HAP-1 (cell line): Measurements from ENCODE around the gene ACBD4.

Experiments
- DNase-seq, 2 experiments: peaks; one replicate each; pipeline ENCODE4 v3.0.0-alpha.2; 2016 to 2020; ENCODE audit warnings: low spot score in 2 of 2
- H3K27me3 ChIP-seq: fragments of 250-450 bp; sonication (Bioruptor Pico); 2 replicates; pipeline ENCODE4 v1.5.1; 2020; ENCODE audit warnings: low read depth, mild to moderate bottlenecking, moderate library complexity
- H3K36me3 ChIP-seq: fragments of 250-450 bp; sonication (Bioruptor Pico); replicated peaks from 2 replicates; pipeline ENCODE4 v1.5.1; 2020; ENCODE audit warnings: mild to moderate bottlenecking
- H3K4me1 ChIP-seq: fragments of 250-450 bp; sonication (Bioruptor Pico); 2 replicates; pipeline ENCODE4 v1.5.1; 2020; ENCODE audit warnings: mild to moderate bottlenecking
- H3K4me3 ChIP-seq: fragments of 250-450 bp; sonication (Bioruptor Pico); 2 replicates; pipeline ENCODE4 v1.5.1; 2020; ENCODE audit warnings: mild to moderate bottlenecking, moderate library complexity
- H3K9me3 ChIP-seq: fragments of 250-450 bp; sonication (Bioruptor Pico); 2 replicates; pipeline ENCODE4 v1.5.1; 2020; ENCODE audit warnings: mild to moderate bottlenecking, moderate library complexity
- in situ Hi-C: fragments of 300-500 bp; cut with MboI; formaldehyde crosslinking; loops from 3 replicates; pipeline ENCODE4 v1.14.3; 2020; ENCODE audit warnings: low sequenced_read_pairs, inconsistent platforms, mixed read lengths

The ACBD4 gene

DNA sequence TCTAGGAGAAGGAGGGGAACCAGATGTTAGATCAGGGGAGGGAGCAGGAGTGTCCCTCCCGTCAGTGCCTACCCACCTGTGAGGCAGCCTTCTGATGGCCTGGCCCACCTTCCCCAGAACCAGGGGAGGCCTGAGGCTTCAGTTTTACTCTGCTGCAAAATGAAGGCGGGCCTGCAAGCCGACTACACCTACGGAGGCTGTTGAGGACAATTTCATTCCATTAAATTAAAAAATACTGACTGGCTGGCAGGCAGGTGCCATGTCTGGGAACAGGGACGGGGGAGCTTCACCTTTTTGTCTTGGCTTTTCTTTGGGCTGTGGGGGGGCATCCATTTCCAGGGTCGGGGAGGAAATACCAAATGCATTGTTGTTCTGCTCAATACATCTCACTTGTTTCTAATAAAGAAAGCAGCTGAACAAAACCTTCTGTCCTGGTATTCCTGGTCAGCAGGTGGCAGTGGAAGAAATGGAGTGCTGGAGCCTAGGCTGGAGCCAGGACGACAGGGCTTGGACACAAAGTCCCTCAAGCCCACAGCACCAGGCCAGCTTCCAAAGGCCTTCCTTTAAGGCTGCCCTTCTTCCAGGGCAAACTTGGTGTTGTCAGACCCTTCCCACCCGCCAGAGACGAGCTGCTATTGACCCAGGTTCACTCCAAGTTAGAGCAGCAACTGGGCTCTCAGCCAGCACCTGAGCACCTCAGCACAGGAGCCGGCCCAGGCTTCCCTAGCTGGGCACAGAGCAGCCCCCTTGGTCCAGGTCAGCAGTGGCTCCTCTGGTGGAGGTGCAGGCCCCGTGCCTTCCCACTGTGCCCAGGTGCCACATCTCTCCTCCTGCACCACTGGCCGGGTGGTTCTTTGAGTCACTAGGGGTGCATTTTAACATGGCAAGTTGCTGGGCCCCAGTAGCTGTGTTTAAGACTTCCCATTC is 26.6 kb upstream of the ACBD4 start:
- no peaks in the 10 kb centered on the region for H3K27me3 ChIP-seq
- no peaks in the 10 kb centered on the region for H3K4me1 ChIP-seq
- peaks cover 50% of the 10 kb centered on the region for H3K36me3 ChIP-seq
- H3K4me3 ChIP-seq = no peak overlapping the region
- in situ Hi-C loops = no loop called here
- no peak for DNase-seq
- H3K9me3 ChIP-seq = no peaks in the 10 kb centered on the region

DNA sequence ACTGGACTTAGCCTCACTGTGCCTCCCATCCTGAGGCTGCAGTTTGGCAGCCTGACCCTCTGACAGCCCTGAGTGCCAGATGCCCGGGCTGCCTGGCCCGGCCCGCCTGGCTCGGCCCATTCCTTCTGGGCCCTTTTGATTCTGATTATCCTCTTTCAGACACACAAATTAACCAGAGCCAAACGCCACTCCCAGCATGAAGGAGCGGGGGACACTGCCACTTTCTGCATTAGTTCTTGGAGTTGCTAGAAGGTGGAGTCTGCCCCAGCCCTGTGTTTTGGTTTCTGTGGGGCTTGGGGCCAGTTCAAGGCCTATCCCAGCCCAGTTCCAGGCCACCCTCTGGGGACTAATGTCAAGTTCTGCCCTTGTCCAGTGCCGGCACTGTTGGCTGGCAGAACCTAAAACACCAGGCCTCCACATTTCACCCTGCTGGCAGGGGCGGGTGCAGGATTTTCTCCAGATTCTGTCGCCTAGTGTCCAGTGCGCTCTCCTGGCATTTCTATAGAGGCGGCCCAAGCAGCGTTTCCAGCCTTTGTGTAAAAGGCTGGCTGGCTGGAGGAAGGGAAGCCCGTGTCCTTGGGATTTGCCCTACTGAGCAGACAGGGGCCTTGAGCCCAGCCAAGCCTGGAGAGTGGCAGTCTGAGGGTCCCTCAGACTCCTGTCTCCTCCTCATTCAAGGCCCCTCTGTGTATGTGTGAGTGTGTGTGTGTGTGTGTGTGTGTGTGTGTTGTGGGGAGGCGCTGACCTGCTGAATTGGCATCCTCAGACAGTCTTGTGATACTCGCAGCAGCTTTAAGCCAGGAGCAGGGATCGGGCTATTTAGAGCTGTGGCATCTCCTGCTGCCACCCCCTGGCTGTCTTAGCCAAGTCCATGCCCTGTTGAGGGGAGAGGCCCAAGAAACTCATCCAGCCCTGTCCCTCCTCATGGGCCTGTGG is 24.5 kb upstream of the ACBD4 start:
- Histone ChIP-seq H3K9me3 (no peaks in the 10 kb centered on the region), H3K27me3 (no peaks in the 10 kb centered on the region), H3K36me3 (peaks cover 31% of the 10 kb centered on the region), H3K4me3 (no peak overlapping the region), H3K4me1 (no peaks in the 10 kb centered on the region)
- in situ Hi-C loops = no loop called here
- DNase-seq = no peak

DNA sequence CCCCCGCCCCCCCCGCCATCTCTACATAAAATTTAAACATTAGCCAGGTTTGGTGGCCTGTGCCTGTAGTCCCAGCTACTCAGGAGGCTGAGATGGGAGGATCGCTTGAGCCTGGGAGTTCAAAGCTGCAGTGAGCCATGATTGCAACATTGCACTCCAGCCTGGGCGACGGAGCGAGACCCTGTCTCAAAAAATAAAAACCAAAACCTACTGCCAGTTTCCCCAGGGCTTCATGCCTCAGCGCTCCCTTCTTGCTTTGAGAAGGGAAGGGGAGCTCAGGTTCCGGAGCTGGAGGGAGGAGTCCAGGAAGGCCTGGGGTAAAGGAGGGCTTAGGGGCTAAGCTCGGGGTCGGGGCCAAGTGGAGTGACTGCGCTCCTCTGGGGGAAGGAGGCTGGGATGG is 23.6 kb upstream of the ACBD4 start:
- Histone ChIP-seq H3K4me1 (no peaks in the 10 kb centered on the region), H3K36me3 (peaks cover 22% of the 10 kb centered on the region), H3K4me3 (no peak overlapping the region), H3K9me3 (no peaks in the 10 kb centered on the region), H3K27me3 (no peaks in the 10 kb centered on the region)
- no peak for DNase-seq
- in situ Hi-C loops = no loop called here

DNA sequence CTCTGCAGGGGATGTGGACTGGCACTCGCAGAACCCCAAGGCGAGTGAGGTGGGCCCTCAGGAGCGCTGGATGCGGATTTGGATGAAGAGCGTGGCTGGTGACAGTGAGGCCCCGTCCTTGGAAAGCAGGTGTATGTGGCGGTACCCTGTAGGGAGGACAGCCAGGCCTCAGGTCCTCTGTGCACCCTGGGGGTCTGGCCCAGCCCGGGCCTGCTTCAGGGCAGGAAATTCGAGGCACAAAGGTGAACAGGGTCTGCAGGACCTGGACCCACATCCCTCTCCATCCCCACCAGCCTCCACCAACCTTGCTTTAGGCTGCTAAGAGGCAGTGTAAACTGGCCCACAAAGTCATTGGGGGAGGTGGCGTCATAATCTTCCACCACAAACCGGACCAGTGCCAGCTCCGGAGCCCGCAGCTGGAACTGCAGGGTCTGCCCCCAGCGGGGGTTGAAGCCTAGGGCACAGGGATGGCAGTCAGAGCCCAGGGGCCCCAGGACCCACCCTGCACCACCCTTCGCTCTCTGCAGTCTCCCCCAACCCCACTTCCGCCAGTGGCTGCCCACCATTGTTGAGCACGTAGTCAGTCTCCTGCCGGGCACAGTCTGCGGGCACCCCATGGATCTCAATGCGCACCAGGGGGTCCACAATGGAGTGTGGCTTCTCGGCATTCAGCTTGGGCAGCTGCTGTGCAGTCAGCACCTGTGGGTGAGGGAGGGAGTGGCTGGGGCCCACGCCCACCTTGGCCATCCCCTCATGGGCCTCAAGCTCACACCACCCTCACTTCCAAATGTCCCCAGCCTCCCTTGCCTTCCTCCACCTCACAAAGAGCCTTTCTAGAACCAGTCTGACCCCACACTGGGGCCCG is 22.7 kb upstream of the ACBD4 start:
- H3K4me1 ChIP-seq = no peaks in the 10 kb centered on the region
- no peaks in the 10 kb centered on the region for H3K9me3 ChIP-seq
- H3K27me3 ChIP-seq = no peaks in the 10 kb centered on the region
- no peak for DNase-seq
- in situ Hi-C loops = no loop called here
- H3K4me3 ChIP-seq = no peak overlapping the region
- peaks cover 12% of the 10 kb centered on the region for H3K36me3 ChIP-seq

GRCh38 chr17:45113424-45113754 is 22.1 kb upstream of the ACBD4 start:
- no peaks in the 10 kb centered on the region for H3K4me1 ChIP-seq
- no peak overlapping the region for H3K4me3 ChIP-seq
- in situ Hi-C loops = no loop called here
- no peak for DNase-seq
- H3K9me3 ChIP-seq = no peaks in the 10 kb centered on the region
- H3K27me3 ChIP-seq = no peaks in the 10 kb centered on the region
- H3K36me3 ChIP-seq = peaks cover 6% of the 10 kb centered on the region

GRCh38 chr17:45114117-45114932 is 21.2 kb upstream of the ACBD4 start:
- H3K36me3 ChIP-seq = no peaks in the 10 kb centered on the region; the same call in 1 of the 2 replicates
- no peak for DNase-seq
- H3K4me3 ChIP-seq = no peak overlapping the region
- in situ Hi-C loops = no loop called here
- H3K4me1 ChIP-seq = no peaks in the 10 kb centered on the region
- H3K27me3 ChIP-seq = no peaks in the 10 kb centered on the region
- H3K9me3 ChIP-seq = no peaks in the 10 kb centered on the region

GRCh38 chr17:45115015-45115625 is 20.4 kb upstream of the ACBD4 start:
- Histone ChIP-seq H3K4me1 (no peaks in the 10 kb centered on the region), H3K9me3 (no peaks in the 10 kb centered on the region), H3K27me3 (no peaks in the 10 kb centered on the region), H3K4me3 (no peak overlapping the region), H3K36me3 (no peaks in the 10 kb centered on the region; the same call in 1 of the 2 replicates)
- in situ Hi-C loops = no loop called here
- DNase-seq = no peak

- H3K9me3 ChIP-seq = no peaks in the 10 kb centered on the region
- no peaks in the 10 kb centered on the region; the same call in 1 of the 2 replicates for H3K36me3 ChIP-seq
- no peak for DNase-seq
- H3K27me3 ChIP-seq = no peaks in the 10 kb centered on the region
- no peaks in the 10 kb centered on the region for H3K4me1 ChIP-seq
- no peak overlapping the region for H3K4me3 ChIP-seq
- in situ Hi-C loops = no loop called here
Observed at GRCh38 chr17:45115871-45116270, 19.6 kb upstream of the ACBD4 start.

DNA sequence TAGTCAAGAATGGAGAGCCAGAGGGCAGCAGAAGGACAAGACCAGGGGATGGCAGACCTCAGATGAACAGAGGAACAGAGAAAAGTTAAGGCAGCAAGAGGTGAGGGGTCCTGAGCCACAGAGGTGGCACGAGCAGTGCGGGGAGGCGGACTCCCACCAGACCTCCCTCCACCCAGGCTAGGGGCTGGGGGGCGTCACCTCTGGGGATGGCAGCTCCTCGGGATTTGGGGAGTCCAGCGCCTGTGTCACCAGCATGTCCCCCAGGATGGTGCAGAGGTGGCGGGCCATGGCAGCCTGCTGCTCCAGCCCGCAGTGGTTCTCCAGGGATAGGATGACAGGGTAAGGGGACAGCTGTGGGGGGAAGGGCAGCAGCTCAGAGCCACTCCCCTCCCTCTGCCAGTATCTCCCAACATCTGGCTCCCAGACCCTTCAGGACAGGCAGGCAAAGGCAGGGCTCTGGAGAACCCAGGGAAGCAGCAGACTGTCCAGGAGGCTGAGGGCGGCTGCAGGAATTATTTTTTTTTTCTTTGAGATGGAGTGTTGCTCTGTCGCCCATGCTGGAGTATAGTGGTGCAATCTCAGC is 19.0 kb upstream of the ACBD4 start:
- Histone ChIP-seq H3K9me3 (no peaks in the 10 kb centered on the region), H3K4me3 (no peak overlapping the region), H3K27me3 (no peaks in the 10 kb centered on the region), H3K36me3 (no peaks in the 10 kb centered on the region; the same call in 1 of the 2 replicates), H3K4me1 (no peaks in the 10 kb centered on the region)
- no peak for DNase-seq
- in situ Hi-C loops = no loop called here

GRCh38 chr17:45117334-45117733 is 18.2 kb upstream of the ACBD4 start:
- Histone ChIP-seq H3K9me3 (no peaks in the 10 kb centered on the region), H3K4me3 (no peak overlapping the region), H3K27me3 (no peaks in the 10 kb centered on the region), H3K4me1 (no peaks in the 10 kb centered on the region), H3K36me3 (no peaks in the 10 kb centered on the region; the same call in 1 of the 2 replicates)
- DNase-seq = no peak
- in situ Hi-C loops = no loop called here

DNA sequence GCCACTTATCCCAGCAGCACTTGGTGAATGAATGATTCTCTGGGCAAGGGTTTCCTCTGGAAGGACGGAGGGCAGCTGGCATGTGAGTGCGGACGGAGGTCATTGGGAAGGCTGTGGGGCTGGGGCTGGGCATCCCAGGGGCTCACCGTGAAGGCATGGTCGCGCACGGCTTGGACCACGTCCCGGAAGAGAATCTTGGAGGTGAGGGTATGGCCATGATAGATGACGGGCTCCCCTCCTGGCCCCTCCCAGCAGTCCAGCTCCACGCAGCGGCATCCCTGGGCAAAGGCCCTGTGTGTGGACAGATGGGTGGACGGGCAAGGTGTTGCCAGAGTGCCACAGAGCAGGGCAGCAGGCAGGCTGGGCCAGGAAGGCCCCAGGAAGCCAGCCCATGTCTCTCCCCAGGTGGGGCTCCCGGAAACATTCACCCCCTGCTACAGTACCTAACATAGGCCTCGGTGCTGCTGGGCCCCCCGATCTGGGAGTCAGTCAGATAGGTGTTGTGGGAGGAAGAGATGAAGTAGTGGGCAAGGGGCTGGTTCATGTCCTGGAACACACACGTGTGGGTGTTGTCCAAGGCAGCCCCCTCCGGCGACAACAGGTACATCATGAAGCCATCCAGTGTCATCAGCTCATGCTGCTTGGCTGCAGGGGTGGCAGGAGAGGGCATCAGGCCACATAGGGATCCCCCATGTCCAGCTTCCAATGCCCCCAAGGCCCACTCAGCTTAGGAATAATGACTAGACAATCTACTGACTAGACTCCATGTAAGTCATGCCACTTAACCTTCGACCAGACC is 17.4 kb upstream of the ACBD4 start:
- H3K9me3 ChIP-seq = no peaks in the 10 kb centered on the region
- no peaks in the 10 kb centered on the region for H3K4me1 ChIP-seq
- in situ Hi-C loops = no loop called here
- no peak overlapping the region for H3K4me3 ChIP-seq
- DNase-seq = no peak
- H3K36me3 ChIP-seq = no peaks in the 10 kb centered on the region
- no peaks in the 10 kb centered on the region for H3K27me3 ChIP-seq
